Measurements from ENCODE around the gene WIPI1.

Gene WIPI1

GRCh38 chr17:68437979-68438822 lies 19.1 kb downstream of the WIPI1 start:
- no peak overlapping the region for H3K4me3 ChIP-seq (ENCODE audit: low read depth, low read length)
- TF ChIP-seq CTCF (IDR thresholded peaks at IDR 0.05; ENCODE audit: borderline replicate concordance, insufficient read depth, low read depth, low read length), result no peak

DNA sequence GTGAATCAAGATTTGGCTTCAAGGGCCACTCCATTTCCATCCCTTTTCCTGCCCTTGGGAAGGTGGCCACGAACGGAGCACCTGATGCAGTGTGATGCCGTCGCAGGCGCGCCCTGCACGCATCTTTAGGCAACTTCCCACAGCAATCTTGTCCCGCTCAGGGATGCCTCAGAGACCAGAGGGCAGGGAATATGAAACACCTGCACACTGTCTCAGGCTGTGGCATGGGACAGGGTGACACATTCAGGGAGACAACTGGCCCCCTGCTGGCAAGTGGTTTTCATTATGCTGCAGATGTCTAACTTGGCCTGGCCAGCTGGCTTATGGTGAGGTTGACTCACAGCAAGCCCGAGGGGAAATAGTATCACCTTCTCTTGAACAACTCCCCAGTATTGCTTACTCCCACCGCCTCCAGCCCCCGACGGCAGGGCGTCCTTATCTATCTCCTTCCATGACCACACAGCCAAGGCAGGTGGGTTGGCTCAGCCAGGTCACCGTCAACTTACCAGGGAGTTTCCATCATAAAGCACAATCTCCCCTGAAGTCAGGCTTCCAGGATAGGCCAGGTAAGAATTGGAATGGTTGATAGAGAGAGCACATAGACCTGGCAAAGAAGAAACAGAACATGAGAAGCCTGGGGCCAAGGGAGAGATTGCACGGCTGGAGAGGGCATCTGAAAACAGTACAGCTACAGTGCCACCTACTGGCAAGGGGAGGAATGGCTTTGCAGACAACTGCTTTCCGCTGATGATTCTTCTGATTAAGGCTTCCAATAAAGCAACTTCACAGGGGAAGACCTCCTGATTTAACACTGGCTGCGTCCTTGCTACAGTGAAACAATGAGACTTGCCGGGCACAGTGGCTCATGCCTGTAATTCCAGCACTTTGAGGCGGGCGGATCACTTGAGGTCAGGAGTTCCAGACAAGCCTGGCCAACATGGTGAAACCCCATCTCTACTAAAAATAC lies 21.1 kb downstream of the WIPI1 start:
- H3K4me3 ChIP-seq (ENCODE audit: low read depth, low read length), result no peak overlapping the region
- TF ChIP-seq CTCF (IDR thresholded peaks at IDR 0.05; ENCODE audit: borderline replicate concordance, insufficient read depth, low read depth, low read length), result peak; percentile 94

DNA sequence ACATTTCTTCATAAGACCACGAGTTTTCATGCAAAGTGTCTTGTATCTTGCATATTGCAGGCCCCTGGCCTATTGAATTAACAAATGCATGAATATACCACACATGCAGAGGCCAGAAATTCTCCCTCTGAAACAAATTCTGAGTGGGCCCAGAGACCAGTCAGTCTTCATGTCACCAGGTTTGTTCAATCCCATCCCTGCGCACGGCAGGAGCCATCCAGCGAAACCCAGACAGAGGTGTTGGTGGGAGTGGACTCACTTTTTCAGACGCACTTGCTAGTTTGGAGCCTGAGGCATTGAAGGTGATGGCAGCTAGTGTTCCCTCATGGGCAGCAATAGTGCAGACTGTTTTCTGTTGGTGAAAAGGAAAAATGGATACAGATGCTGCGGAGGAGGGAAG lies 21.9 kb downstream of the WIPI1 start:
- no peak for TF ChIP-seq CTCF (IDR thresholded peaks at IDR 0.05; ENCODE audit: borderline replicate concordance, insufficient read depth, low read depth, low read length)
- no peak overlapping the region for H3K4me3 ChIP-seq (ENCODE audit: low read depth, low read length)

DNA sequence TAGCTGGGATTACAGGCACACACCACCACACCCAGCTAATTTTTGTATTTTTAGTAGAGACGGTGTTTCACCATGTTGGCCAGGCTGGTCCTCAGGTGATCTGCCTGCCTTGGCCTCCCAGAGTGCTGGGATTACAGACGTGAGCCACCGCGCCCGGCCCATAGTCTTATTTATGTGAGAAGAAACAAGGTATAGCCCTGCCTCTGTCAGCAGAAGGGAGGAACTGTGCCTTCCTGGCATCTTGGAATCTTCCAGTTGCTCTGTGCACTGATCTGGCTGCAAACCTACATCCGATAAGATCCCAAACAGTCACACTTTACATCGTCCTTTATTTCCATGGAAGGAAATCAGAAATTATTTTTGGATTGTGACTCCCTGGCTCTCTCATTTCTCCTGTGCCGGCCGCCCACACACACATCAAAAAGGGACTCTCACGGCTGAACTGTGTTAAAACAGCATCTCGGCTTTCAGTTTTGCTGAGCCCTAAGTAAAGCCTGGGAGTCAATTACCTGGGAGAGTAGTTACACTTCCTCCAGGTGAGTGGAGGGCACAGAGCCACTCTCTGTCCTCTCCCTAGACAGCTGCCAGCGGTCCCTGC lies 23.3 kb downstream of the WIPI1 start:
- no peak overlapping the region for H3K4me3 ChIP-seq (ENCODE audit: low read depth, low read length)
- no peak for TF ChIP-seq CTCF (IDR thresholded peaks at IDR 0.05; ENCODE audit: borderline replicate concordance, insufficient read depth, low read depth, low read length)

GRCh38 chr17:68433211-68433610 lies 24.1 kb downstream of the WIPI1 start:
- TF ChIP-seq CTCF (IDR thresholded peaks at IDR 0.05; ENCODE audit: borderline replicate concordance, insufficient read depth, low read depth, low read length), result no peak
- no peak overlapping the region for H3K4me3 ChIP-seq (ENCODE audit: low read depth, low read length)

GRCh38 chr17:68432086-68432864 lies 25.0 kb downstream of the WIPI1 start:
- no peak for TF ChIP-seq CTCF (IDR thresholded peaks at IDR 0.05; ENCODE audit: borderline replicate concordance, insufficient read depth, low read depth, low read length)
- no peak overlapping the region for H3K4me3 ChIP-seq (ENCODE audit: low read depth, low read length)
